GM18861 (cell line): Measurements from ENCODE around the gene PHLDA2.

ENCODE experiments used
- ATAC-seq: cut with Tn5 transposase; IDR thresholded peaks from one replicate; pipeline ENCODE4 v1.9.1; 2021; ENCODE audit not compliant: unreplicated experiment

The PHLDA2 gene

DNA sequence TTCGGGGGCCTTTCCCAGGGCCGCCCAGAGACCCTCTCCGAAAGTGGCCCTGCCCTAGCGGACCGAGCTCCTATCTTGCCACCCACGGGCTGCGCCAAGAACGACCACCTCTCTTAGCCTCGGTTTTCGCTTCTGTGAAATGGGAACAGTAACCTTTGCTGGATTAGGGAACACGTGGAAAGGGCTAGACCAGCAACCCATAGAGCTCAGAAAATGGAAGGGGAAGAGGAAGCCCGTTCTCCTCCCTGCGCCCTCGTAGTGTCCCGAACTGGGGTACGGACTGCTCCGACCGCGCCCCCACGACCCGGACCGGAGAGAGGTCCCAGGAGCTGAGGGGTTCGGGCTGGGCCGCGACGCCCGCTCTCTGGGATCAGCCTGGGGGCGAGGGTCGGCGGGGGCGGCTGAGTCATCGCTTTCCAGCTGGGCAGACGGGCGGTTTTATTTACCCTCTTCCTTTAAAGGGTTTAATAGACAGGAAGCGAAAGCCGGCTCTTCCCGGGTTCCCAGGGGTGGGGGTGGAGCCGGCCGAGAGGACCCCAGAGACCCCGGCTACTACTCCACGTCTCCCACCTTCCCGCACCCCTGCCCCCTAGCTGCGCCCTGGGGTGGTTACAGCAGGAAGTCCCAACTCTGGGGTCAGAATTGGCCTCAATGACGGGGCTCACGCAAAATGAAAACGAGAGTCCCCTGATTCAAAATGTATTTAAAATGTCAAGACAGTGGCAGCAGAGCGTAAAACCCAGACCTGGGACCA is 907 bp upstream of the PHLDA2 start:
- no peak for ATAC-seq

- no peak for ATAC-seq
These were observed 320 bp upstream of the PHLDA2 start for GRCh38 chr11:2929531-2929949.

GRCh38 chr11:2927851-2928604 is 1.2 kb downstream of the PHLDA2 start:
- no peak for ATAC-seq

GRCh38 chr11:2927121-2927800 is 2.0 kb downstream of the PHLDA2 start:
- no peak for ATAC-seq

DNA sequence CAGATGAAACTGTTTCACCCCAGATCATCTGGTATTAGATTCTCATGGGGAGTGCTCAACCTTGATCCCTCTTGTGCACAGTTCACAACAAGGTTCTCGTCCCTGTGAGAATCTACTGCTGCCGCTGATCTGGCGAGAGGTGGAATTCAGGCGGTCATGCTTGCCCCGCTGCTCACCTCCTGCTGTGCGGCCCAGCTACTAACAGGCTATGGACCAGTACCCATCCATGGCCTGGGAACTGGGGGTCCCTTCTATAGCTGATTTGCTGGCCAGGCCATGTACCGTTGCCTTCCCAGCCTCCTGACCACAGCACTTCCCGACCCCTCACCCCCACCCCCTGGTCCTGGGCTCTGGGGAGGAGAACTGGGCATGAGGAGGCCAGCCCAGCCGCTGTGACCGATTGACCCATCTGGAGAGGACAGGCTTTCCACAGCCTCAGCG is 2.6 kb downstream of the PHLDA2 start:
- no peak for ATAC-seq

DNA sequence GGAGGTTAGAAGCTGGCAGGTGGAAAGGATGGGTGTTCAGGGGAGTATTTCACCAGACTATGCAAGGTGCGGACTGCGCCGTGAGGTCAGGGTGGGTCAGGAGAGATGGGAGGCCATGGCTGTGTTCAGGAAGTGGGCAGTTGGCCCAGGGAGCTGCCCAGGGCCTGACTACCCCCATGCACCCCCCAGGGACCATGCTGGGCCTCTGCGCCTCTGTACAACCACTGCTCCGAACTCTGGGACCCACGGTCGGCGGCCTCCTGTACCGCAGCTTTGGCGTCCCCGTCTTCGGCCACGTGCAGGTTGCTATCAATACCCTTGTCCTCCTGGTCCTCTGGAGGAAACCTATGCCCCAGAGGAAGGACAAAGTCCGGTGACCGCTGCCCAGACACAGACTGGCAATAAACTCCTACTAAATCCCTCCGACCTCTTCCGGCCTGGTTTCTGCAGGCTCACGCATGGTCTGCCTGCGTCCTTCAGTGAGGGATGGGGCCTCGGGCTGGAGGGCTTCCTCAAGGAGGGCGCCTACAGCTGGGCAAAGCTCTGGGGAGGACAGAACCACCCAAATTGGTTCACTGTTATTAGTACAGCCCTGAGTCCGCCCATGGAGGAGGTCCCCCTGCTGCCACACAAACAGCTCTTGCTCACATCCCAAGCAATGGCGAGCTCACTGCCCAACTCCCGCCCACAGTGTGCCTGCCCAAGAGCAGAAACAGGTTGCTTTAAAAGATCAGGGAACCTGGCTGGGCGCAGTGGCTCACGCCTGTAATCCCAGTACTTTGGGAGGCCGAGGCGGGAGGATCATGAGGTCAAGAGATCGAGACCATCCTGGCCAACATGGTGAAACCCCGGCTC is 4.2 kb downstream of the PHLDA2 start:
- no peak for ATAC-seq

GRCh38 chr11:2924381-2924780 is 4.8 kb downstream of the PHLDA2 start:
- no peak for ATAC-seq

DNA sequence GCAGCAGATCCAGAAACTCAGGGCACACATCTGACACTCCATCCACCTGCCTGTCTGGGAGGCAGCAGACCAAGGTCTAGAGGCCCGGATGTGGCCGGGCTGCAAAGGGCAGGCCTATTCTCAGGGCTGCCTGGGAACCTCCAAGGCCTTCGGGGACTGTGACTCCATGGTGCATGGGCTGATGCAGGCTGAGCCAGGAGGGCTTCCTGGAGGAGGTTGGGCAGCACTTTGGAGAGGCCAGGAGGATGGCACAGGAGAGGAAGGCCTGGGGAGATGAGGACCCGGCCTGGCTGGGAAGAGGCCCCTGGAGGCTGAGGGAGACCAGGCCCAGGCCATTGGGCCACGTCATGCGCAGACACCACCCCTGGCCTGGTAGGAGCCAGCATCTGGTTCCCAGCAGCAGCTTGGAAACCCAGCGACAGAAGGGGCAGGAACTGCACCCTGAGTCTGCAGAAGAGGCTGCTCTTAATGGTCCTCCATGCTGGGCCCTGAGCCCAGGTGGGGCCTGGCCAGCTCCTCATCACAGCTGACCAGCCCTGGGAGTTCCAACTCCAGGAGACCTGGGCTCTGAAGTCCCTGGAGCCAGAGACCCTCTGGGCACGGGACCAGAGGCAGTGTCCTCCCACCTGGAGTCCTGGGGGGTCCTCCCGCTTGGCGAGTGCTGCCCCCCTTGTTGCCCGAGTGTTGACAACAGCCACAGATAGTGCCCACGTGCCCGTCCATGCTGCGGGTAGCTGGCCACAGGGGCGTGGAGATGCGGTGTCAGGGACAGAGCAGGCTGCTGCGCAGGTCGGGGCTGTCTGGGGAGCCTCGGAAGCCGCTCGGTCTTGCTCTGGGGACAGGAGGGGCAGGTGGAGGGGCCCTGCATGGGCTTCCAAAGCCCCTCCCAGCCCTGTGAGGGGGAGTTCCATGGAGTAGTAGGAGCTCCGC is 5.5 kb downstream of the PHLDA2 start:
- no peak for ATAC-seq

DNA sequence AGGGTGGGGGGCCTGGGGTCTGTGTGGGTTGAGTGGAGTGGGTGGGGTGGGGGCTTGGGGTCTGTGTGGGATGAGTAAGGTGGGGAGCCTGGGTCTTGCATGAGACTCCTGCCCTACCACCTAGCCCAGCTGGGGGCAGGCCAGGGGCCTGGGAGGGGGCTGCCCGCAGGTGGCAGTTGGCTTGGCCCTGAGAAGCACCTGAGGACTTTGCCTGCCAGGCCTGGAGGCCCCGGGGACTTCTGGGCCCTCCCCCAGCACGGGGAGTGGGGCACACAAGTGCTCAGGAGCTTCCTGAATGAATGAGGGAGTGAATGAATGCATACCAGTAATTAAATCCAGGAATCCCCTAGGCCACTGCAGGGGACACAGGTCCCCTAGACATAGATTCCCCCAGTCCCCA is 6.6 kb downstream of the PHLDA2 start:
- ATAC-seq: no peak

GRCh38 chr11:2921742-2922493 is 7.3 kb downstream of the PHLDA2 start:
- ATAC-seq: no peak

GRCh38 chr11:2921261-2921660 is 8.0 kb downstream of the PHLDA2 start:
- ATAC-seq: no peak

DNA sequence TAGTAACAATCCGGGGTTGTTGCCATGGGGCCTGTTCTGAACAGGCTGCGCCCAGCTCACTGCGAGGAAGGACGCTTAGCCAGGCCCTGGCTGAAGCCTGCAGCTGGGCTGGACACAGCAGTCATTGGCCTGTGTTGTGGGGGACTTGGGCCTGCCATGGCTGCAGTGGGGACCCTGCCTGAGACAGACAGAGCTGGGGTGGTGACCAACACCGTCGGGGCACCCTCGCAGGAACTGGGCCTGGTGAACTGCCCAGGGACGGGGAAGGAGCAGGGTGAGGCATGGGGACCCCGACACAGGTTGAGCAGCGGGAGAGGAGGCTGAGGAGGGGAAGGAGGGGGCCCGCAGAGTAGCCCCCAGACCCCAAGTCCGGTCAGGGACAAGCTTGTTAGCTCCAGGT is 8.9 kb downstream of the PHLDA2 start:
- ATAC-seq: no peak

DNA sequence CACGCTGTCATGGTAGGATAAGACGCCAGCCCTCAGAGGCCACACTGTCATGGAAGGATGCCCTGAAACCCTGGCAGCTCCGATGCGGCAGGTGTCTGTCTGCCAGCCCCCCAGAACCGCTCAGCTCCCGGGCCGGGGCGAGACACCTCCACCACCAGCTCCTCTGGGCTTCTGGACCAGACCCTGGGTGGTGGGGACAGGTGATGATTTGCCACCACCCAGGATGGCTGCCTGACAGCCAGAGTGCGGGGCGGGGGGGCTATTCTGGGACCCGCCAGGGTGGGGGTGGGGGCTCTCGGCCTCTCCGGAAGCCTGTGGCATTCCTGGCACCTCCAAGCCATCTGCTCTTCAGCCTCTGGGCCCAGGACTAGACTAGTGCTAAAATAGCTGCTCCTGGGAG is 9.4 kb downstream of the PHLDA2 start:
- no peak for ATAC-seq

GRCh38 chr11:2919188-2919587 is 10.0 kb downstream of the PHLDA2 start:
- ATAC-seq: no peak

- no peak for ATAC-seq
These were observed 11.3 kb downstream of the PHLDA2 start for GRCh38 chr11:2917842-2918490.

- no peak for ATAC-seq
These were observed 12.2 kb downstream of the PHLDA2 start for GRCh38 chr11:2916892-2917645.

DNA sequence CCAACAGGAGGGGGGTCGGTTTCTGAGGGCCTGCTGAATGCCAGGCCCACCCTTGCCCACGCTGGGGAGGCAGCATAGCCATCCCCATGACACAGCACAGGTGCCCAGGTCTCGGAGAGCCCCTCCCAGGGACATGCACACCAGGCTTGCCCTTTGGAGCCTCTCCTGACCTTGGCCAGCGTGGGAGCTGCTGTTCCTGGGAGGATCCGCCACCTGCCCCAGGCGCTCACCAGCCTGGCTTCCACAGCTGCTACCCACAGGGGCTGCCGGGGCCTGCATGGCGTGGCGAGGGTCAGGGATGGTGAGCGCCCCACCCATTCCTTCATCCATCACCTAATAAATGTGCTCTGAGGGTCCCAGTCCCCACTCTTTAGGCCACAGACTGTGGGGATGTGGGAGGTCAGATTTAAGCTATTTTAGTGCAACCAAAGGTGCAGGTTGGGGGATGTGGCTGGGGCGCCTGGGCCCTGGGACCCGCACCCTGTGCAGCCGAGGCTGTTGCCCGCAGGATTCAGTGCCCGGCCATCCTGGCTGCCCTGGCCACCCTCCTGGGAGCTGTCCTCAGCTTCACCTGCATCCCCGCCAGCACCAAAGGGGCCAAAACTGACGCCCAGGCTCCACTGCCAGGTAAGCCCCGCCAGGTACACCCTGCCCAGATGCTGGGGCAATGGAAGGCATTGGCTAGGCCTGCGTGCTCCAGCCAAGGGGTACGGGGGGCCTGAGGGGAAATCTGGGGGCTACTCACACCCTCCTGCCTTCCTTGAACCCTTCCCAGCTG is 12.9 kb downstream of the PHLDA2 start:
- ATAC-seq: no peak
